H1 (cell line): ENCODE measurements around the gene SLC25A24. TPM values are rescaled to one million over a fixed set of nuclear protein-coding genes. Genes with fewer than 3 reads are reported as not detected.
A peak's percentile ranks its signal among the peaks of the same experiment; 100 is the strongest.
"Not testable (repeated sequence)": the region's sequence is repeated elsewhere in the genome, so short reads cannot be mapped to it uniquely, and the experiment has no call there.

Experiments used
- CTCF ChIA-PET: fragments of 300-600 bp; sonication (Branson Sonifier 250); formaldehyde crosslinking; loops from one replicate; lab custom pipeline; 2021; ENCODE audit not compliant: partially characterized antibody; lab: Charles Lee
- POLR2A ChIA-PET: fragments of 300-600 bp; sonication (Branson Sonifier 250); formaldehyde crosslinking; loops from one replicate; lab custom pipeline; 2021; ENCODE audit warnings: inconsistent platforms; ENCODE audit not compliant: partially characterized antibody; lab: Charles Lee
- DNase-seq, 2 experiments: peaks; one replicate each; pipeline versions ENCODE4 v3.0.0 to v3.0.0-alpha.2; 2010 to 2022; ENCODE audit warnings: low spot score in 2 of 2, low read depth in 1 of 2, mixed read lengths in 1 of 2
- FAIRE-seq: peaks from 2 replicates; lab custom pipeline; 2011; peaks lifted over from hg19 to GRCh38; lab: Jason Lieb, UNC
- H2AFZ ChIP-seq: 2 replicates; pipeline ENCODE4 v1.8.1; 2012; ENCODE audit warnings: low read length, inconsistent platforms
- H2AK5ac ChIP-seq: 2 replicates; pipeline ENCODE4 v1.6.1; 2013; ENCODE audit warnings: low read depth, low read length
- H2BK120ac ChIP-seq: replicated peaks from 2 replicates; pipeline ENCODE3; 2013; ENCODE audit warnings: low read depth, low read length, inconsistent platforms
- H2BK12ac ChIP-seq: 2 replicates; pipeline ENCODE4 v1.6.1; 2013; ENCODE audit warnings: low read depth, low read length
- H2BK15ac ChIP-seq: 2 replicates; pipeline ENCODE4 v1.6.1; 2013; ENCODE audit warnings: low read length
- H2BK20ac ChIP-seq: 2 replicates; pipeline ENCODE4 v1.6.1; 2013; ENCODE audit warnings: low read length
- H2BK5ac ChIP-seq: 2 replicates; pipeline ENCODE4 v1.6.1; 2013; ENCODE audit warnings: low read depth, low read length
- H3K14ac ChIP-seq: 2 replicates; pipeline ENCODE4 v1.6.1; 2013; ENCODE audit warnings: inconsistent platforms; ENCODE audit not compliant: insufficient read length
- H3K18ac ChIP-seq: 2 replicates; pipeline ENCODE4 v1.6.1; 2013; ENCODE audit warnings: low read length; ENCODE audit errors: extremely low read depth
- H3K23ac ChIP-seq: 2 replicates; pipeline ENCODE4 v1.6.1; 2013; ENCODE audit warnings: inconsistent platforms; ENCODE audit not compliant: insufficient read length
- H3K23me2 ChIP-seq: 2 replicates; pipeline ENCODE4 v1.6.1; 2013; ENCODE audit warnings: low read depth, low read length
- H3K27ac ChIP-seq: 2 replicates; pipeline ENCODE4 v1.6.1; 2011; ENCODE audit warnings: low read depth, low read length, inconsistent platforms
- H3K27me3 ChIP-seq, 4 experiments: replicated peaks in 1 of 4; 1 replicate in 1 of 4; 2 replicates in 3 of 4; pipeline versions ENCODE4 v1.6.1 to v1.8.1; 2011 to 2013; ENCODE audit warnings: low read length in 3 of 4, mild to moderate bottlenecking in 3 of 4, inconsistent platforms in 2 of 4, mixed read lengths in 2 of 4, moderate library complexity in 1 of 4; ENCODE audit not compliant: control insufficient read depth in 3 of 4, insufficient read depth in 3 of 4; ENCODE audit errors: extremely low read depth in 1 of 4
- H3K36me3 ChIP-seq, 4 experiments: 2 replicates each; pipeline versions ENCODE4 v1.6.1 to v1.8.1; 2011 to 2013; ENCODE audit warnings: mild to moderate bottlenecking in 4 of 4, low read length in 3 of 4, moderate library complexity in 2 of 4, control low read depth in 1 of 4, inconsistent platforms in 1 of 4; ENCODE audit not compliant: insufficient read depth in 4 of 4, control insufficient read depth in 2 of 4
- H3K4ac ChIP-seq: replicated peaks from 2 replicates; pipeline ENCODE3; 2013; ENCODE audit warnings: low read length, low read depth, mixed read lengths, inconsistent platforms; ENCODE audit not compliant: insufficient read length
- H3K4me1 ChIP-seq, 4 experiments: replicated peaks in 1 of 4; 1 replicate in 1 of 4; 2 replicates in 3 of 4; pipeline versions ENCODE4 v1.6.1 to v1.8.1; 2011 to 2013; ENCODE audit warnings: low read length in 3 of 4, inconsistent platforms in 2 of 4, mixed read lengths in 1 of 4; ENCODE audit not compliant: insufficient read depth in 4 of 4, control insufficient read depth in 3 of 4
- H3K4me2 ChIP-seq, 2 experiments: 2 replicates each; pipeline versions ENCODE4 v1.6.1 to v1.8.1; 2011 to 2013; ENCODE audit warnings: low read depth in 2 of 2, low read length in 2 of 2, control low read depth in 1 of 2, inconsistent platforms in 1 of 2, mild to moderate bottlenecking in 1 of 2; ENCODE audit not compliant: insufficient read depth in 1 of 2
- H3K4me3 ChIP-seq, 4 experiments: fragments of 200-600, 300-600 bp in 1 of 4; sonication (generic), shearing (Covaris generic), sonication (Bioruptor Twin) in 1 of 4; 2 replicates each; pipeline versions ENCODE4 v1.5.1 to v1.8.1; 2011 to 2016; ENCODE audit warnings: low read length in 4 of 4, low read depth in 3 of 4, control low read depth in 2 of 4, inconsistent platforms in 2 of 4, mild to moderate bottlenecking in 2 of 4, mixed read lengths in 1 of 4, moderate library complexity in 1 of 4; ENCODE audit not compliant: insufficient read depth in 2 of 4; ENCODE audit errors: extremely low read depth in 1 of 4
- H3K56ac ChIP-seq: replicated peaks from 2 replicates; pipeline ENCODE3; 2013; ENCODE audit warnings: low read depth, mild to moderate bottlenecking, mixed read lengths, low read length, inconsistent platforms; ENCODE audit not compliant: insufficient read length
- H3K79me1 ChIP-seq: 2 replicates; pipeline ENCODE4 v1.6.1; 2013; ENCODE audit warnings: low read depth, low read length, control low read depth
- H3K79me2 ChIP-seq, 2 experiments: 2 replicates each; pipeline versions ENCODE4 v1.6.1 to v1.8.1; 2012 to 2013; ENCODE audit warnings: low read length in 2 of 2, mild to moderate bottlenecking in 2 of 2, inconsistent platforms in 1 of 2; ENCODE audit not compliant: insufficient read depth in 2 of 2, control insufficient read depth in 1 of 2
- H3K9ac ChIP-seq, 4 experiments: replicated peaks in 1 of 4; 1 replicate in 1 of 4; 2 replicates in 3 of 4; pipeline versions ENCODE4 v1.6.1 to v1.8.1; 2011 to 2013; ENCODE audit warnings: low read depth in 3 of 4, low read length in 3 of 4, control low read depth in 2 of 4, mild to moderate bottlenecking in 2 of 4, moderate library complexity in 2 of 4, inconsistent platforms in 1 of 4; ENCODE audit errors: extremely low read depth in 1 of 4
- H3K9me3 ChIP-seq, 2 experiments: 2 replicates each; pipeline versions ENCODE4 v1.6.1 to v1.8.1; 2012 to 2013; ENCODE audit warnings: mild to moderate bottlenecking in 2 of 2, moderate library complexity in 2 of 2, control low read depth in 1 of 2, inconsistent platforms in 1 of 2, low read depth in 1 of 2, low read length in 1 of 2, mixed read lengths in 1 of 2; ENCODE audit not compliant: insufficient read depth in 2 of 2
- H4K20me1 ChIP-seq, 2 experiments: replicated peaks in 1 of 2; 2 replicates each; pipeline versions ENCODE3 to v1.8.1; 2011 to 2013; ENCODE audit warnings: inconsistent platforms in 2 of 2, low read length in 2 of 2, mild to moderate bottlenecking in 1 of 2; ENCODE audit not compliant: insufficient read depth in 2 of 2, control insufficient read depth in 1 of 2
- H4K5ac ChIP-seq: 2 replicates; pipeline ENCODE4 v1.6.1; 2013; ENCODE audit warnings: low read length, low read depth, mixed read lengths, inconsistent platforms; ENCODE audit not compliant: insufficient read length
- H4K8ac ChIP-seq: 2 replicates; pipeline ENCODE4 v1.8.0; 2013; ENCODE audit warnings: mild to moderate bottlenecking, moderate library complexity, low read length, inconsistent platforms; ENCODE audit not compliant: insufficient read depth; ENCODE audit errors: extremely low read depth
- H4K91ac ChIP-seq: replicated peaks from 2 replicates; pipeline ENCODE3; 2013; ENCODE audit warnings: low read length, mixed read lengths, inconsistent platforms; ENCODE audit not compliant: insufficient read length
- RAD21 ChIP-seq, 2 experiments: IDR thresholded peaks in 1 of 2; conservative IDR thresholded peaks in 1 of 2; 2 replicates each; pipeline ENCODE4 v1.6.1; 2011; ENCODE audit warnings: low read depth in 2 of 2, low read length in 2 of 2, improper control_type of control experiment in 1 of 2, inconsistent platforms in 1 of 2, mild to moderate bottlenecking in 1 of 2, moderate library complexity in 1 of 2
- WGBS, 2 experiments: shearing (Covaris generic) in 1 of 2; methylation state at CpG; one replicate each; pipeline versions ENCODE4 v1.1.6 to v1.1.7; 2013 to 2015; ENCODE audit warnings: low lambda C conversion rate in 2 of 2, mixed read lengths in 2 of 2, inconsistent platforms in 1 of 2, low coverage in 1 of 2, missing lambda C conversion rate in 1 of 2; ENCODE audit not compliant: insufficient replicate concordance in 2 of 2, insufficient coverage in 1 of 2, insufficient read length in 1 of 2; ENCODE audit errors: extremely low coverage in 1 of 2, missing lambda C conversion rate in 1 of 2; 5-methylcytosine and 5-hydroxymethylcytosine counted together
- polyA plus RNA-seq, 7 experiments: library from polyadenylated mRNA; depleted of rRNA in 3 of 7; stranded (reverse) in 5 of 7; unstranded in 2 of 7; fragments of >200 nt in 5 of 7; fragments of 200-250 nt in 2 of 7; gene quantifications; 1 replicate in 5 of 7; 2 replicates in 1 of 7; 4 replicates in 1 of 7; pipeline versions ENCODE4 v1.2.1 to v1.2.3, GENCODE V29; 2011 to 2013; ENCODE audit warnings: missing spikeins in 2 of 7, mixed read lengths in 2 of 7
- total RNA-seq: library from RNA; stranded (reverse); fragmentation: NEBNext Ultra II Directional; extraction: Animal tissue kit (Norgen Biotek cat#: 25700); gene quantifications from 2 replicates; pipeline ENCODE4 v1.2.1, GENCODE V29; 2021
- TF ChIP-seq, protein P1 (sequence below), 3 experiments: IDR thresholded peaks; 1 replicate in 2 of 3; 2 replicates in 1 of 3; pipeline versions ENCODE4 v1.5.1 to v1.6.1; 2011; ENCODE audit warnings: low read length in 3 of 3, mild to moderate bottlenecking in 3 of 3, inconsistent platforms in 2 of 3, low read depth in 1 of 3, moderate library complexity in 1 of 3; ENCODE audit not compliant: insufficient read depth in 1 of 3; ENCODE audit errors: control extremely low read depth in 1 of 3

Gene SLC25A24
- total and polyA plus RNA-seq, 2 of the 8 experiments (the other 6 are each of a cell fraction or from before 2014, with no cell fraction given), result 13.6 to 40.6 TPM

DNA sequence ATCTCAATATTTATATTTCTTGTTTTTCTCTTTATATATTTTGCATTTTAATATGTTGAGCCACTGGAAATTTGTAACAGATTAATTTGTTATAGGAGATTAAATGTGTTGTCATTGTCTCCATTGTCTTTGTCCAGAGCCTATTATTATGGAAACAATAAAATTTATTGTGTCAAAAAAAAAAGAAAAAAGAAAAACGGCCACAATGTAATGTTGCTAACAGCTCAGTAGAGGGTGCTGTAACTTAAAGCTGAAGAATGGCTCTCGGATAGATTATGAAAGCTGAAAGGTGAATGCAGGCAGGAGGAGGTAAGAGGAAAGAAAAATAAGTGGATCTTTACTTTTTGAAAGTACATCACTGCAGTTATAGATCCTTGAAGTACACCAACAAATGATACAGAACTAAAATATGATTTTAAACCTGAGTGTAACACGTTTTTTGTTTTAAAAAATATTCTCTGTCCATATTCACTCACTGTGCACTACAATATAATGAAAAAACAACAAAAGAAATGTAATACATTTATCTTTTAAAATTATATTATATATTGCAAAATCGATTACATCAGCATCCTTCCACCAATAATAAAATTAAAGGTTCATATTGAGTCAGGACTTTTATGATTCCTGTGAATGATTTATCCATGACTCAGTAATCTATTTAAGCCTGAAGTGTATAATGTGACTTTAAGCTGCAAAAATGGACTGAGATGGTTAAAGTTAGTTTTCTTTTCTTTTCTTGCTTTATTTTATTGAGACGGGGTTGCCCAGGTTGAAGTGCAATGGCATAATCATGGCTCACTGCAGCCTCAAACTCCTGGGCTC is 14.7 kb upstream of the SLC25A24 start:
- POLR2A ChIA-PET, H3K79me1 ChIP-seq, H3K4me3 ChIP-seq, H4K8ac ChIP-seq, H3K4ac ChIP-seq, H4K91ac ChIP-seq, H3K9ac ChIP-seq, H3K27me3 ChIP-seq, H4K20me1 ChIP-seq, CTCF ChIA-PET, H2AK5ac ChIP-seq, H3K23ac ChIP-seq, H2AFZ ChIP-seq, H3K79me2 ChIP-seq, H3K9me3 ChIP-seq, H3K27ac ChIP-seq, H2BK15ac ChIP-seq, H3K56ac ChIP-seq, DNase-seq, H3K23me2 ChIP-seq, H3K18ac ChIP-seq, H3K4me1 ChIP-seq, H2BK5ac ChIP-seq, H2BK20ac ChIP-seq, H3K4me2 ChIP-seq, H3K14ac ChIP-seq, H2BK120ac ChIP-seq, H4K5ac ChIP-seq, H3K36me3 ChIP-seq, H2BK12ac ChIP-seq: not testable (repeated sequence)
- WGBS, 2 experiments, result 16% methylated on average over 4 of the region's 5 CpGs; no CpG with 5 or more reads in 1 of the 2 experiments
- peak; percentile 86 for FAIRE-seq
- TF ChIP-seq, protein P1, sequence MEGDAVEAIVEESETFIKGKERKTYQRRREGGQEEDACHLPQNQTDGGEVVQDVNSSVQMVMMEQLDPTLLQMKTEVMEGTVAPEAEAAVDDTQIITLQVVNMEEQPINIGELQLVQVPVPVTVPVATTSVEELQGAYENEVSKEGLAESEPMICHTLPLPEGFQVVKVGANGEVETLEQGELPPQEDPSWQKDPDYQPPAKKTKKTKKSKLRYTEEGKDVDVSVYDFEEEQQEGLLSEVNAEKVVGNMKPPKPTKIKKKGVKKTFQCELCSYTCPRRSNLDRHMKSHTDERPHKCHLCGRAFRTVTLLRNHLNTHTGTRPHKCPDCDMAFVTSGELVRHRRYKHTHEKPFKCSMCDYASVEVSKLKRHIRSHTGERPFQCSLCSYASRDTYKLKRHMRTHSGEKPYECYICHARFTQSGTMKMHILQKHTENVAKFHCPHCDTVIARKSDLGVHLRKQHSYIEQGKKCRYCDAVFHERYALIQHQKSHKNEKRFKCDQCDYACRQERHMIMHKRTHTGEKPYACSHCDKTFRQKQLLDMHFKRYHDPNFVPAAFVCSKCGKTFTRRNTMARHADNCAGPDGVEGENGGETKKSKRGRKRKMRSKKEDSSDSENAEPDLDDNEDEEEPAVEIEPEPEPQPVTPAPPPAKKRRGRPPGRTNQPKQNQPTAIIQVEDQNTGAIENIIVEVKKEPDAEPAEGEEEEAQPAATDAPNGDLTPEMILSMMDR (IDR thresholded peaks at IDR 0.05; ENCODE audit: control extremely low read depth in 1 of 3, insufficient read depth in 1 of 3, low read depth in 1 of 3, low read length in 3 of 3), result peak in 2 of 3 experiments; percentile 9 to 24; a peak in 2 of 4 replicates
- peak; percentile 53 to 55 for TF ChIP-seq RAD21 (IDR thresholded peaks at IDR 0.05 in 1 of 2, conservative IDR thresholded peaks at IDR 0.05 in 1 of 2; ENCODE audit: low read depth in 2 of 2, low read length in 2 of 2)
